IMR-90 (cell line): ENCODE measurements around the gene GPR179. TPM values are rescaled to one million over a fixed set of nuclear protein-coding genes. Genes with fewer than 3 reads are reported as not detected.

Source experiments
- ATAC-seq: fragments of 200-7000 bp; cut with Tn5 transposase; 2 replicates; pipeline ENCODE4 v1.9.1; 2020; ENCODE audit warnings: low read depth, mild to moderate bottlenecking, moderate library complexity
- BruUV-seq: library from RNA; stranded (reverse); fragments of 400-500 nt; replicated peaks from 2 replicates; lab custom pipeline; 2021; lab: Mats Ljungman, UMichigan
- CTCF ChIA-PET: fragments of 300-600 bp; formaldehyde crosslinking; extraction: SDS; loops from one replicate; lab custom pipeline; 2021; ENCODE audit warnings: antibody characterized with exemption; lab: Yijun Ruan, JAX
- POLR2A ChIA-PET: fragments of 300-600 bp; sonication (Branson Sonifier 250); formaldehyde crosslinking; loops from one replicate; lab custom pipeline; 2022; ENCODE audit warnings: antibody characterized with exemption; ENCODE audit not compliant: unreplicated experiment; lab: Charles Lee
- DNase-seq: peaks from one replicate; pipeline ENCODE4 v3.0.0; 2013
- H2AFZ ChIP-seq: replicated peaks from 2 replicates; pipeline ENCODE3; 2013; ENCODE audit warnings: low read length, mild to moderate bottlenecking; ENCODE audit not compliant: poor library complexity
- H2AK5ac ChIP-seq: 2 replicates; pipeline ENCODE4 v1.6.1; 2013; ENCODE audit warnings: low read depth, low read length, inconsistent platforms
- H2AK9ac ChIP-seq: replicated peaks from 2 replicates; pipeline ENCODE3; 2013; ENCODE audit warnings: mild to moderate bottlenecking, low read depth, low read length, moderate library complexity; ENCODE audit not compliant: poor library complexity
- H2BK120ac ChIP-seq: 2 replicates; pipeline ENCODE4 v1.6.1; 2013; ENCODE audit warnings: low read depth, low read length, inconsistent platforms
- H2BK15ac ChIP-seq: 3 replicates; pipeline ENCODE4 v1.6.1; 2013; ENCODE audit warnings: low read depth, low read length, inconsistent platforms
- H2BK20ac ChIP-seq: 2 replicates; pipeline ENCODE4 v1.6.1; 2013; ENCODE audit warnings: low read depth, mild to moderate bottlenecking, inconsistent platforms, low read length, moderate library complexity
- H2BK5ac ChIP-seq: 2 replicates; pipeline ENCODE4 v1.6.1; 2013; ENCODE audit warnings: mild to moderate bottlenecking, low read depth, low read length, inconsistent platforms; ENCODE audit not compliant: poor library complexity, severe bottlenecking
- H3K14ac ChIP-seq: replicated peaks from 2 replicates; pipeline ENCODE4 v1.6.1; 2013; ENCODE audit warnings: low read depth, low read length, inconsistent platforms
- H3K18ac ChIP-seq: 2 replicates; pipeline ENCODE4 v1.6.1; 2013; ENCODE audit warnings: low read depth, low read length, control low read depth
- H3K23ac ChIP-seq: 2 replicates; pipeline ENCODE4 v1.6.1; 2013; ENCODE audit warnings: low read depth, low read length, inconsistent platforms
- H3K27ac ChIP-seq: 2 replicates; pipeline ENCODE4 v1.5.1; 2013; ENCODE audit warnings: mild to moderate bottlenecking, control low read depth, low read length; ENCODE audit not compliant: insufficient read depth
- H3K27me3 ChIP-seq: 2 replicates; pipeline ENCODE4 v1.6.1; 2013; ENCODE audit warnings: low read length; ENCODE audit not compliant: control insufficient read depth, insufficient read depth
- H3K36me3 ChIP-seq: 2 replicates; pipeline ENCODE4 v1.6.1; 2013; ENCODE audit warnings: low read length, mixed read lengths; ENCODE audit not compliant: control insufficient read depth, insufficient read depth
- H3K4ac ChIP-seq: 2 replicates; pipeline ENCODE4 v1.6.1; 2013; ENCODE audit warnings: low read depth, low read length, inconsistent platforms
- H3K4me1 ChIP-seq: 2 replicates; pipeline ENCODE4 v1.6.1; 2013; ENCODE audit warnings: low read length, mixed read lengths; ENCODE audit not compliant: control insufficient read depth, insufficient read depth
- H3K4me2 ChIP-seq: 2 replicates; pipeline ENCODE4 v1.6.1; 2013; ENCODE audit warnings: low read depth, mild to moderate bottlenecking, control low read depth, low read length, moderate library complexity
- H3K4me3 ChIP-seq: 2 replicates; pipeline ENCODE4 v1.5.1; 2013; ENCODE audit warnings: low read depth, mild to moderate bottlenecking, control low read depth, low read length, moderate library complexity; ENCODE audit not compliant: insufficient read depth
- H3K56ac ChIP-seq: 2 replicates; pipeline ENCODE4 v1.6.1; 2013; ENCODE audit warnings: low read length, inconsistent platforms; ENCODE audit not compliant: insufficient read depth; ENCODE audit errors: extremely low read depth
- H3K79me1 ChIP-seq, 2 experiments: 2 replicates each; pipeline ENCODE4 v1.6.1; 2013; ENCODE audit warnings: low read length in 2 of 2, inconsistent platforms in 1 of 2, low read depth in 1 of 2
- H3K9ac ChIP-seq: 2 replicates; pipeline ENCODE4 v1.6.1; 2013; ENCODE audit warnings: low read depth, low read length, control low read depth
- H3K9me1 ChIP-seq: 2 replicates; pipeline ENCODE4 v1.6.1; 2013; ENCODE audit warnings: low read length, inconsistent platforms; ENCODE audit not compliant: insufficient read depth
- H3K9me3 ChIP-seq: 2 replicates; pipeline ENCODE4 v1.6.1; 2013; ENCODE audit warnings: low read length; ENCODE audit not compliant: control insufficient read depth, insufficient read depth
- H4K20me1 ChIP-seq: 2 replicates; pipeline ENCODE4 v1.6.1; 2013; ENCODE audit warnings: low read length, inconsistent platforms; ENCODE audit not compliant: insufficient read depth
- H4K5ac ChIP-seq: 2 replicates; pipeline ENCODE4 v1.6.1; 2013; ENCODE audit warnings: mild to moderate bottlenecking, low read depth, low read length, control low read depth
- H4K8ac ChIP-seq, 2 experiments: 2 replicates each; pipeline ENCODE4 v1.6.1; 2013; ENCODE audit warnings: low read depth in 2 of 2, low read length in 2 of 2, control low read depth in 1 of 2, inconsistent platforms in 1 of 2
- H4K91ac ChIP-seq: 2 replicates; pipeline ENCODE4 v1.6.1; 2013; ENCODE audit warnings: low read depth, low read length, inconsistent platforms; ENCODE audit not compliant: insufficient read depth
- BHLHE40 ChIP-seq: fragments of 150-350 bp; IDR thresholded peaks from 2 replicates; pipeline ENCODE4 v1.6.1; 2016; ENCODE audit warnings: mild to moderate bottlenecking, low read depth, low read length
- CEBPB ChIP-seq: IDR thresholded peaks from 2 replicates; pipeline ENCODE4 v1.6.1; 2012; ENCODE audit warnings: low read depth, low read length, improper control_type of control experiment
- CHD1 ChIP-seq: IDR thresholded peaks from 2 replicates; pipeline ENCODE4 v1.6.1; 2012; ENCODE audit warnings: low read depth, low read length, improper control_type of control experiment
- CTCF ChIP-seq: conservative IDR thresholded peaks from 2 replicates; pipeline ENCODE4 v1.5.1; 2012; ENCODE audit warnings: mild to moderate bottlenecking, low read depth, low read length, improper control_type of control experiment
- ELK1 ChIP-seq: fragments of 150-350 bp; IDR thresholded peaks from 2 replicates; pipeline ENCODE4 v1.6.1; 2016; ENCODE audit warnings: low read depth, mild to moderate bottlenecking, low read length, moderate library complexity, borderline replicate concordance
- FOS ChIP-seq: fragments of 150-350 bp; IDR thresholded peaks from 2 replicates; pipeline ENCODE4 v1.6.1; 2016; ENCODE audit warnings: low read depth, low read length
- MAFK ChIP-seq: IDR thresholded peaks from 2 replicates; pipeline ENCODE4 v1.6.1; 2012; ENCODE audit warnings: low read depth, low read length, improper control_type of control experiment
- MAZ ChIP-seq: IDR thresholded peaks from 2 replicates; pipeline ENCODE4 v1.6.1; 2012; ENCODE audit warnings: low read depth, mild to moderate bottlenecking, low read length, improper control_type of control experiment, moderate library complexity, borderline replicate concordance
- NFE2L2 ChIP-seq: fragments of 150-350 bp; IDR thresholded peaks from 2 replicates; pipeline ENCODE4 v1.6.1; 2016; ENCODE audit warnings: low read depth, mild to moderate bottlenecking, low read length
- POLR2A ChIP-seq: IDR thresholded peaks from 2 replicates; pipeline ENCODE4 v1.6.1; 2012; ENCODE audit warnings: mild to moderate bottlenecking, low read depth, low read length
- RAD21 ChIP-seq: IDR thresholded peaks from 2 replicates; pipeline ENCODE4 v1.6.1; 2012; ENCODE audit warnings: low read length, improper control_type of control experiment
- RCOR1 ChIP-seq: IDR thresholded peaks from 2 replicates; pipeline ENCODE4 v1.6.1; 2012; ENCODE audit warnings: mild to moderate bottlenecking, low read length, improper control_type of control experiment; ENCODE audit not compliant: insufficient replicate concordance
- RFX5 ChIP-seq: IDR thresholded peaks from 2 replicates; pipeline ENCODE4 v1.8.0; 2012; ENCODE audit warnings: low read depth, mild to moderate bottlenecking, low read length, moderate library complexity
- SMC3 ChIP-seq: fragments of 150-350 bp; IDR thresholded peaks from 2 replicates; pipeline ENCODE4 v1.6.1; 2016; ENCODE audit warnings: low read depth, mild to moderate bottlenecking, antibody characterized with exemption, low read length, moderate library complexity
- USF2 ChIP-seq: fragments of 150-350 bp; IDR thresholded peaks from 2 replicates; pipeline ENCODE4 v1.6.1; 2017; ENCODE audit warnings: mild to moderate bottlenecking, antibody characterized with exemption, low read length, low read depth
- WGBS, 2 experiments: methylation state at CpG; one replicate each; pipeline versions ENCODE4 v1.1.5 to v1.1.7; 2013; ENCODE audit warnings: missing lambda C conversion rate in 2 of 2; ENCODE audit not compliant: insufficient read length in 1 of 2; ENCODE audit errors: extremely low coverage in 2 of 2; 5-methylcytosine and 5-hydroxymethylcytosine counted together
- dilution Hi-C: fragments of 300-500 bp; cut with HindIII; formaldehyde crosslinking; loops from one replicate; pipeline ENCODE4 v1.14.3; 2018; ENCODE audit warnings: low sequenced_read_pairs; ENCODE audit not compliant: unreplicated experiment
- in situ Hi-C: fragments of 300-500 bp; cut with MboI; formaldehyde crosslinking; loops from 3 replicates; pipeline ENCODE4 v1.14.3; 2019; ENCODE audit warnings: low sequenced_read_pairs, inconsistent platforms, mixed read lengths
- intact Hi-C: fragments of 100-400 bp; cut with micrococcal nuclease; formaldehyde crosslinking; loops from 2 replicates; pipeline ENCODE4 v1.10.0; 2022
- polyA plus RNA-seq, 3 experiments: library from polyadenylated mRNA; depleted of rRNA; stranded (reverse); fragments of >200 nt; gene quantifications; 2 replicates each; pipeline ENCODE4 v1.2.3, GENCODE V29; 2012; ENCODE audit warnings: low replicate concordance in 1 of 3
- total RNA-seq: library from RNA; depleted of rRNA; stranded (reverse); fragments of >200 nt; gene quantifications from 2 replicates; pipeline ENCODE4 v1.2.3, GENCODE V29; 2012

Gene GPR179
- total and polyA plus RNA-seq, 2 of the 4 experiments (the other 2 are of a cell fraction): not detected

GRCh38 chr17:38329808-38330730 is 13.7 kb downstream of the GPR179 start:
- Histone ChIP-seq H3K14ac (no peak overlapping the region), H3K23ac (no peak overlapping the region), H3K9ac (no peak overlapping the region), H3K36me3 (no peaks in the 10 kb centered on the region), H3K27ac (no peak overlapping the region), H2BK120ac (no peak overlapping the region), H3K27me3 (peaks cover 56% of the 10 kb centered on the region), H4K5ac (no peak overlapping the region), H3K56ac (no peak overlapping the region), H3K9me1 (no peaks in the 10 kb centered on the region), H3K4ac (no peak overlapping the region), H2AK5ac (no peak overlapping the region), H2AFZ (no peak overlapping the region), H2BK20ac (no peak overlapping the region), H3K4me2 (no peak overlapping the region), H3K18ac (no peak overlapping the region), H4K91ac (no peak overlapping the region), H2BK5ac (no peak overlapping the region), H3K79me1 (no peaks in the 10 kb centered on the region), H3K9me3 (no peaks in the 10 kb centered on the region), H3K4me1 (peaks cover 3% of the 10 kb centered on the region; the same call in 1 of the 2 replicates), H4K8ac (no peak overlapping the region), H3K4me3 (no peak overlapping the region), H2BK15ac (no peak overlapping the region), H2AK9ac (no peak overlapping the region), H4K20me1 (no peaks in the 10 kb centered on the region)
- intact Hi-C loops: no loop called here
- in situ Hi-C loops: no loop called here
- ATAC-seq: no peak
- WGBS, 2 experiments: 88% methylated on average over 3 of the region's 25 CpGs; no CpG with 5 or more reads in 1 of the 2 experiments
- ChIA-PET CTCF (no interaction called here), POLR2A (interaction anchor here (0.6 kb wide), 1 partner anchor 16 kb away, joined by 3 read pairs; no protein-coding TSS in a partner anchor)
- dilution Hi-C loops: no loop called here
- no TSS peak for BruUV-seq
- DNase-seq: no peak
- no peak for TF ChIP-seq NFE2L2
- TF ChIP-seq SMC3: no peak
- TF ChIP-seq BHLHE40: no peak
- no peak for TF ChIP-seq MAFK
- no peak for TF ChIP-seq RAD21
- no peak for TF ChIP-seq ELK1
- no peak for TF ChIP-seq CTCF
- TF ChIP-seq RFX5: no peak
- TF ChIP-seq CEBPB: no peak
- no peak for TF ChIP-seq MAZ
- no peak for TF ChIP-seq CHD1
- TF ChIP-seq USF2: no peak
- TF ChIP-seq FOS: no peak
- no peak for TF ChIP-seq POLR2A
- no peak for TF ChIP-seq RCOR1
